ENCODE measurements around the gene RAB37.
A peak's percentile ranks its signal among the peaks of the same experiment; 100 is the strongest.

RAB37 gene

GRCh38 chr17:74732042-74732867 is 4.8 kb upstream of the RAB37 start:
- DNase-seq: no peak
- no peaks in the 10 kb centered on the region for H3K36me3 ChIP-seq (replicated peaks)
- H3K27ac ChIP-seq: no peak overlapping the region
- H3K27me3 ChIP-seq (replicated peaks): peaks cover 12% of the 10 kb centered on the region
- no peak overlapping the region for H3K4me3 ChIP-seq (ENCODE audit: low read depth, low read length)
- TF ChIP-seq, protein P1, sequence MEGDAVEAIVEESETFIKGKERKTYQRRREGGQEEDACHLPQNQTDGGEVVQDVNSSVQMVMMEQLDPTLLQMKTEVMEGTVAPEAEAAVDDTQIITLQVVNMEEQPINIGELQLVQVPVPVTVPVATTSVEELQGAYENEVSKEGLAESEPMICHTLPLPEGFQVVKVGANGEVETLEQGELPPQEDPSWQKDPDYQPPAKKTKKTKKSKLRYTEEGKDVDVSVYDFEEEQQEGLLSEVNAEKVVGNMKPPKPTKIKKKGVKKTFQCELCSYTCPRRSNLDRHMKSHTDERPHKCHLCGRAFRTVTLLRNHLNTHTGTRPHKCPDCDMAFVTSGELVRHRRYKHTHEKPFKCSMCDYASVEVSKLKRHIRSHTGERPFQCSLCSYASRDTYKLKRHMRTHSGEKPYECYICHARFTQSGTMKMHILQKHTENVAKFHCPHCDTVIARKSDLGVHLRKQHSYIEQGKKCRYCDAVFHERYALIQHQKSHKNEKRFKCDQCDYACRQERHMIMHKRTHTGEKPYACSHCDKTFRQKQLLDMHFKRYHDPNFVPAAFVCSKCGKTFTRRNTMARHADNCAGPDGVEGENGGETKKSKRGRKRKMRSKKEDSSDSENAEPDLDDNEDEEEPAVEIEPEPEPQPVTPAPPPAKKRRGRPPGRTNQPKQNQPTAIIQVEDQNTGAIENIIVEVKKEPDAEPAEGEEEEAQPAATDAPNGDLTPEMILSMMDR (IDR thresholded peaks at IDR 0.05; ENCODE audit: low read depth, low read length, missing control alignments): no peak
- in situ Hi-C loops (cut with HindIII; ENCODE audit: low pct_ligation_motif_present, low sequenced_read_pairs): no loop called here

GRCh38 chr17:74733365-74734122 is 3.5 kb upstream of the RAB37 start:
- no peak for DNase-seq
- in situ Hi-C loops (cut with HindIII; ENCODE audit: low pct_ligation_motif_present, low sequenced_read_pairs): no loop called here

GRCh38 chr17:74734256-74734655 is 2.8 kb upstream of the RAB37 start:
- DNase-seq: no peak
- no peak overlapping the region for H3K27ac ChIP-seq
- H3K36me3 ChIP-seq (replicated peaks): no peaks in the 10 kb centered on the region
- H3K27me3 ChIP-seq (replicated peaks): peaks cover 21% of the 10 kb centered on the region
- TF ChIP-seq, protein P1 (IDR thresholded peaks at IDR 0.05; ENCODE audit: low read depth, low read length, missing control alignments): no peak
- in situ Hi-C loops (cut with HindIII; ENCODE audit: low pct_ligation_motif_present, low sequenced_read_pairs): no loop called here
- H3K4me3 ChIP-seq (ENCODE audit: low read depth, low read length): no peak overlapping the region

More at GRCh38 chr17:74733365-74734122, 3.5 kb upstream of the RAB37 start:
- Histone ChIP-seq H3K27me3 (replicated peaks) (peaks cover 21% of the 10 kb centered on the region), H3K4me3 (ENCODE audit: low read depth, low read length) (no peak overlapping the region), H3K36me3 (replicated peaks) (no peaks in the 10 kb centered on the region), H3K27ac (no peak overlapping the region)
- TF ChIP-seq, protein P1 (IDR thresholded peaks at IDR 0.05; ENCODE audit: low read depth, low read length, missing control alignments): no peak

GRCh38 chr17:74737299-74738050 is 419 bp downstream of the RAB37 start:
- H3K27ac ChIP-seq: no peak overlapping the region
- H3K27me3 ChIP-seq (replicated peaks): peaks cover 21% of the 10 kb centered on the region
- TF ChIP-seq, protein P1 (IDR thresholded peaks at IDR 0.05; ENCODE audit: low read depth, low read length, missing control alignments): peak; percentile 51
- in situ Hi-C loops (cut with HindIII; ENCODE audit: low pct_ligation_motif_present, low sequenced_read_pairs): no loop called here
- H3K36me3 ChIP-seq (replicated peaks): no peaks in the 10 kb centered on the region
- no peak for DNase-seq
- no peak overlapping the region for H3K4me3 ChIP-seq (ENCODE audit: low read depth, low read length)

GRCh38 chr17:74738051-74738996 is 1.3 kb downstream of the RAB37 start:
- peaks cover 21% of the 10 kb centered on the region for H3K27me3 ChIP-seq (replicated peaks)
- no peak overlapping the region for H3K4me3 ChIP-seq (ENCODE audit: low read depth, low read length)
- no peaks in the 10 kb centered on the region for H3K36me3 ChIP-seq (replicated peaks)
- in situ Hi-C loops (cut with HindIII; ENCODE audit: low pct_ligation_motif_present, low sequenced_read_pairs): no loop called here
- TF ChIP-seq, protein P1 (IDR thresholded peaks at IDR 0.05; ENCODE audit: low read depth, low read length, missing control alignments): no peak
- DNase-seq: no peak
- H3K27ac ChIP-seq: no peak overlapping the region
